Vagina (tissue), 2 donors: Measurements from ENCODE around the gene COL24A1.

ENCODE experiments used
- POLR2A ChIP-seq, 2 donors: fragments of 450-650 bp; IDR thresholded peaks; one replicate each; pipeline ENCODE4 v1.6.1; 2017; ENCODE audit warnings: antibody characterized with exemption in 2 of 2, mild to moderate bottlenecking in 2 of 2, moderate library complexity in 2 of 2
- TF ChIP-seq, protein P1 (sequence below), 3 experiments: fragments of 450-650 bp in 2 of 3; fragments of 200-600 bp in 1 of 3; sonication (generic) in 1 of 3; IDR thresholded peaks; one replicate each; pipeline ENCODE4 v1.5.1; 2017 to 2019; ENCODE audit warnings: antibody characterized with exemption in 3 of 3, mild to moderate bottlenecking in 2 of 3, moderate library complexity in 2 of 3

DNA sequence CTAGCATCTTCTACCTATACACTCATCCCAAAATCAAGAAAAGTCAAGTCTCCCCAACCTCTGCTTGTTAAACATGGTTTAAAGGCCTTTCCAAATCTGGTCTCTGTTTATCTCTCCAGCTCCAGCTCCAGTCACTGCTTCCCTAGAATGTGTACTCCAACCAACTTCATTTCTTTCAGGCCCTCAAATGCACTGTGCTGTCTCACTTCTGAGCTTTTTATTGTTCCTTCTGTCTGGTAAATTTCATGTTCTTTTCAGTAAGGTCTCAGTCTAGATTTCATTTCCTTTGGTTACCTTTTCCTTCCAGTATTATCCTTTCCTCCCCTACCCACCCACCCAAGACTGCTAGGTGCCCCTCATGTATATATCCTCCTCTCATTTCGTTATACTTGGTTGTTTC is 3.7 kb downstream of the COL24A1 start:
- TF ChIP-seq POLR2A (IDR thresholded peaks at IDR 0.05): no peak
- TF ChIP-seq, protein P1, sequence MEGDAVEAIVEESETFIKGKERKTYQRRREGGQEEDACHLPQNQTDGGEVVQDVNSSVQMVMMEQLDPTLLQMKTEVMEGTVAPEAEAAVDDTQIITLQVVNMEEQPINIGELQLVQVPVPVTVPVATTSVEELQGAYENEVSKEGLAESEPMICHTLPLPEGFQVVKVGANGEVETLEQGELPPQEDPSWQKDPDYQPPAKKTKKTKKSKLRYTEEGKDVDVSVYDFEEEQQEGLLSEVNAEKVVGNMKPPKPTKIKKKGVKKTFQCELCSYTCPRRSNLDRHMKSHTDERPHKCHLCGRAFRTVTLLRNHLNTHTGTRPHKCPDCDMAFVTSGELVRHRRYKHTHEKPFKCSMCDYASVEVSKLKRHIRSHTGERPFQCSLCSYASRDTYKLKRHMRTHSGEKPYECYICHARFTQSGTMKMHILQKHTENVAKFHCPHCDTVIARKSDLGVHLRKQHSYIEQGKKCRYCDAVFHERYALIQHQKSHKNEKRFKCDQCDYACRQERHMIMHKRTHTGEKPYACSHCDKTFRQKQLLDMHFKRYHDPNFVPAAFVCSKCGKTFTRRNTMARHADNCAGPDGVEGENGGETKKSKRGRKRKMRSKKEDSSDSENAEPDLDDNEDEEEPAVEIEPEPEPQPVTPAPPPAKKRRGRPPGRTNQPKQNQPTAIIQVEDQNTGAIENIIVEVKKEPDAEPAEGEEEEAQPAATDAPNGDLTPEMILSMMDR (IDR thresholded peaks at IDR 0.05): no peak
